ENCODE data around the gene NCAM1.

Gene NCAM1

DNA sequence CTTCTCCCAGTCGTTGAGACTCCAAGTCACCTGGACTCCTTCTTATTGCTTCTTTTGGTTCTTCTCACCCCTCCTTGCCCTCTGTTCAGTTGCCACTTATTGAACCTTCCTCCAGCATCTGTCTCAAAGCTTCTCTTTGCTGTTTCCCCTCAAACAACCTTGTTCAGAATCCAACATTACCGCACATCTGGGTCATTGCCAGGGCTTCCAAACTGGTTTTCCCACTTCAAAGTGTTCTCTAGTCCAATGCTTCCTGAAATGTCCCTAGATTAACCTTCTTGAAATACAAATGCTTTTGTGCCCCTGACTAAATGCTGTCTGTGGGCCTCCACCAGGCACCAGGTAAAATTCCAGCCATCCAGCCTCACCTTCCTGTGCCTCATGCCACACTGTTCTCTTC, 252.3 kb downstream of the NCAM1 start:
- DNase-seq: no peak

DNA sequence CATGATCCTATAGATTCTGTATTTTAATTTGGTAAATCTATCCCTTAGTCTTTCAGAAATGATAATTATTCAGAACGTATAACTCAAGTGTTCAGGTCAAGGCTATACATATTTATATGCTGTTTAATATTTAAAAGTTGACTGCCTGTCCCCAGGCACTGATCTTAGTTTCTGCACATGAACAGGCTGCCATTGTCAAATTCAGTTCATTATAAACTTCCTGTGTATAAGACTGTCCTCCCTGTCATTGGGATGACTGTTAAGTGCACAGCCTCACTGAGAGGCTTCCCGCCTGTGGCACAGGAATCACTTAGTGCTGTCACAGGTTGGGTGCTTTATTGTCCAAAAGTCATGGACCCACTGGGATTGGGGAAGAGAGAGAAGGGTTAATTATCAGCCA, 261.0 kb downstream of the NCAM1 start:
- no peak for DNase-seq

GRCh38 chr11:113234888-113235287, 273.7 kb downstream of the NCAM1 start:
- DNase-seq: no peak

- no peak for DNase-seq
Measured at GRCh38 chr11:113237261-113237660, 276.0 kb downstream of the NCAM1 start.

DNA sequence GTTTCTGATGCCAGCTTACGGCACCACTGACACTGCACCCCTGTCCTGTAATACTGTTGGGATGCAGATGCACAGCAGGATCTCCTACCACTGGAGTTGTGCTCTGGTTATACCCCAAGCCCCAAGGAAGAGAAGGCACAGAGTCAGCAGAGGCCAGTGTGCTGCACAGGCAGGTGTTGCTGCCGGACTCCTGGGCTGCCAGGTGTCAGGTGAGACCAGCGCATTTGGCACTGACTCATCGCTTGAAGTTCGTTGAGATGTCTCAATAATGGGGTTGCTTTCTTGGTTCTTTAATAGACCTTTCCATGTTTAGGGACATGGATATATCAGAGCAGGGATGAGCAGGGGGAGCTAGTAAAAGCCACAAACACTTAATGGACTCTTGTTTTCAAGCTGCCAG, 277.5 kb downstream of the NCAM1 start:
- DNase-seq: no peak

DNA sequence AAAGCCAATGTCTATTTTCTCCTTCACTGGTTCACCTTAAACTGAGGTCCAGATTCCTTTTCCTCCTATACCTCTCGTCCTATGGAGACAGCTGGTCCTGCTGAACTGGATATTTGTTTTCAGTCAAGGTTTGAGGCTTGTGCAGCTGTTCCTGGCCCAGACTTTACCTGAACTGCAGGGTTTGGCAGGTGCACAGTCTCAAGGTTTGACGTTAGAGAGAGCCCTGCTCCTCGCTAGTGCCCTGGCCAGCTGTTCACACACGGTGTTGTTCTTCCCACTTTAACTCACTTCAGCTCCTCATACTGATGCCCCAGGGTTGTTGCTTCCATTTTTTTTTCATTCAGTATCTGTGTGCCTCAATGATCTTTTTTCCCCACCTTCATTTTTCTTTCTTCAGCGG, 279.2 kb downstream of the NCAM1 start:
- no peak for DNase-seq

GRCh38 chr11:113240790-113241635, 279.8 kb downstream of the NCAM1 start:
- DNase-seq: no peak

DNA sequence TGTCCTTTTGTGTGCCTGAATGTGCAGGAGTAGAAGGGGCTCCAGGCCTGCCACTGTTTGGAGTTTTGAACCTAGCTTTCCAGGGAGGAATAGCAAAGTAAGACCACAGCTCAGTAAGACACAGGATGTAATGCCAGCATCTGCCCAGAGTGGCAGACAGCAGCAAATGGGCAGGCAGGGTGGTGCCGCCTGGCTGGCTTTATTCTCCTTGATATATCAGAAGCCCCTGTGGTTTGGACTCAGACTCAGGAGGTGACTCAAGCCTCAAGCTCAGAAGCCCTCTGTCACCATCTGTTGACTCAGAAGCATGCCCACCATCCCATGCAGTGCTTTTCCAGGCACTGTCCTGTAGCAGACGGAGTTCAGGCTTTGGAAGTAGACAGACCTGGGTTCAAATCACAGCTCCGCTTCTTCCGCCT, 280.4 kb downstream of the NCAM1 start:
- no peak for DNase-seq

GRCh38 chr11:113242060-113242459, 280.8 kb downstream of the NCAM1 start:
- DNase-seq: no peak

GRCh38 chr11:113242767-113243397, 281.7 kb downstream of the NCAM1 start:
- no peak for DNase-seq

- no peak for DNase-seq
Measured at GRCh38 chr11:113243696-113244095, 282.5 kb downstream of the NCAM1 start.

GRCh38 chr11:113245216-113245615, 284.0 kb downstream of the NCAM1 start:
- no peak for DNase-seq

GRCh38 chr11:113247221-113247620, 286.0 kb downstream of the NCAM1 start:
- DNase-seq: no peak

DNA sequence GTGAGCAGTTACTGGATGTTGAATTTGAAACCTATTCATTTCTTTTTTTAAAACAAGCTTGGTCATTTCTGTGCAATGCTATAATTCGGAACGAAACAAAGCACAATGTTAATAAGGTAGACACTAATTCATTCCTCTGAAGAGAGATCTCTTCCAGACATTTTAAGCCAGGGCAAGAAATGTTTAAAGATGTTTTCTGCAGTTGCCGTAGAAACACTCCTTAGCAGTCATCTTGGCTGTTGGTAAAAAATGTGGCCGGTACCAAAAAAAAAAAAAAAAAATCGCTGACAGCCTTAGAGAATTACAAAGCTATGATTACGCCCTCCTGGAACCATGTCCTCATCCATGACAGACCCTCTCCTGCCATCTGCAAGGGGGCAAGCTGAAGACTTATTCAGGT, 286.7 kb downstream of the NCAM1 start:
- no peak for DNase-seq

DNA sequence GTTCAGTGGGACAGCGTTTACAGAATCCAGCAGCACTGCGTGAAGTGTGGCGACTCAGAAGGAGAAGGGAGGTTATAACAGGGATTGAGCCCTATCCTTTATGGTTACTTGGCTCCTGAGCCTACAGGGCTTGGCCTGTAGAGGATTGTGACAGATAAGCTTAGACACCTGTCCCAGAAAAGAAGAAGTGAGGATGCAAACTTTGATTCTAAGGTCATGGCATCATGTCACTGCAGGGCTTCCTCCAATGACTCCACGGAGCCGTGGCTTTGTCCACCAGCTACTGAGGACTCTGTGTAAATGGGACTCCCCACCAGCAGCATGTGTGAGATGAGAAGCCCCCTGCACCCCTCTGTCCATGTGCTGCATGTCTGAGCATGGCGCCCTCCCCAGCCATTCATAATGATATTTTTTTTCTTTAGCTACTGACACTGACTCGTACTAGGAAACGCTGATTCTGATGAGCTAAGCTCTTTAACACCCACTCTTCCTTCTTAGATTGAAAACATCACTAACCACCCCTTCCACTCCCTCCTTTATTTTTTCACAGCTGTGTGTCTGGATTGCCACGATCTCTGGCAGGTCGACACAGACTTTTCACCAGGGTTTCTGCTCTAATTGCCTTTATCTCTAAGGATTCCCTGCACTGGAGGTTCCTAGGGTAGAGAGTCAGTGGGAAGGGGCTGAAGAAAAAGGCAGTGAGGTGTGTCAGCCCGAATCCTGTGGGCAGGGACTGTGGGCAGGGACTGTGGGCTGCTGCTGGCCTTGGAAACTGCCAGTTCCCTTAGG, 287.7 kb downstream of the NCAM1 start:
- no peak for DNase-seq

DNA sequence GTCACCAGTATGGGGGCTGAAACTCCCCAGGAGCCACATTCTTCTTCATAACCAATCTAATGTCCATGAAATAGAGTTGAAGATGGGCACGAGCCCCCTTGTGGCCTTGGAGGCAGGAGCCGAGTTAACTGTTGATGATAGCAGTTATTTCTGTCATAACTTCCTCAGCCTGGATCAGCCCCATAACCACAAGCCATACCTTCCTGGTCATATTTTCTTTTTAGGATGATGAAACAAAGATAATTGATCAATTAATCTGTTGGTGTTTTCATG, 288.2 kb downstream of the NCAM1 start:
- DNase-seq: no peak

GRCh38 chr11:113249786-113250185, 288.6 kb downstream of the NCAM1 start:
- DNase-seq: no peak

GRCh38 chr11:113251281-113251680, 290.1 kb downstream of the NCAM1 start:
- no peak for DNase-seq

- DNase-seq: no peak
Measured at GRCh38 chr11:113253406-113253805, 292.2 kb downstream of the NCAM1 start.

DNA sequence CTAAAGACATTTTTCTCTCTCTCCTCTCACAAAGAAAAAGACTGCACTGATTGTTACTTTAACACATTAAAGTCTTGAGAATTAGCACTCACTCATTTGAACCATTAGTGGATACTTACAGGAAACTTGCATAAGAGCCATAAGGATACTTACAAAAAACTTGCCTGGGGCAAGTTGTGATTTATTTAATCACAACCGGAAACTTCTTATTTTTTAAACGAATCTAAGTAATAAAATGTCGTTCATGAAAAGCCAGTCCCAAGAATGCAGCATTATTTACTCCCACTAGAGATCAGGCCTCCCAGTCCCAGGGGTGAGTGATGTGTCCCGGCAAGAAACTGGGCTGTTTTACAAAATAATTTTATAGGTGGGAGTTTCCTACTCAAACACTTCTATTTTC, 293.9 kb downstream of the NCAM1 start:
- no peak for DNase-seq

GRCh38 chr11:113255741-113256140, 294.5 kb downstream of the NCAM1 start:
- no peak for DNase-seq

GRCh38 chr11:113256431-113257202, 295.4 kb downstream of the NCAM1 start:
- no peak for DNase-seq

GRCh38 chr11:113260096-113260425, 298.8 kb downstream of the NCAM1 start:
- no peak for DNase-seq

Data from NCI-H226 (cell line).